Activated naive CD4-positive, alpha-beta T cell treated with Interleukin-2 at 50 U/mL for 16 hours (primary cell): ENCODE results near the gene MYG1.

Source experiments
- DNase-seq: peaks from one replicate; pipeline ENCODE4 v3.0.0-alpha.2; 2020

MYG1 gene

GRCh38 chr12:53299454-53300180 lies at the start of gene MYG1:
Gene MYG1, plus strand, starts transcription at chr12:53299695. Its CDS starts 43 bp downstream, at chr12:53299738.
- peak; percentile 85 for DNase-seq

GRCh38 chr12:53251477-53252348 lies 47.8 kb upstream of the MYG1 start:
- DNase-seq = peak; percentile 72

GRCh38 chr12:53252349-53252916 lies 47.1 kb upstream of the MYG1 start:
- DNase-seq = peak; percentile 19

- no peak for DNase-seq
These were observed 46.2 kb upstream of the MYG1 start for GRCh38 chr12:53253298-53253697.

- no peak for DNase-seq
These were observed 44.5 kb upstream of the MYG1 start for GRCh38 chr12:53254816-53255545.

- DNase-seq = no peak
These were observed 43.5 kb upstream of the MYG1 start for GRCh38 chr12:53255996-53256395.

GRCh38 chr12:53258541-53259539 lies 40.7 kb upstream of the MYG1 start:
- no peak for DNase-seq

GRCh38 chr12:53259891-53260290 lies 39.6 kb upstream of the MYG1 start:
- no peak for DNase-seq

- DNase-seq = no peak
These were observed 33.7 kb upstream of the MYG1 start for GRCh38 chr12:53265783-53266182.

GRCh38 chr12:53267306-53267998 lies 32.0 kb upstream of the MYG1 start:
- peak; percentile 43 for DNase-seq

GRCh38 chr12:53267999-53268629 lies 31.4 kb upstream of the MYG1 start, which contains the start of gene ESPL1:
Gene ESPL1, plus strand, starts transcription at chr12:53268299. Its CDS starts 468 bp downstream, at chr12:53268767.
- DNase-seq = peak; percentile 83

- DNase-seq = no peak
These were observed 30.6 kb upstream of the MYG1 start for GRCh38 chr12:53268630-53269562.

GRCh38 chr12:53274445-53274844 lies 25.1 kb upstream of the MYG1 start:
- DNase-seq = no peak

GRCh38 chr12:53276511-53276910 lies 23.0 kb upstream of the MYG1 start:
- no peak for DNase-seq

- DNase-seq = no peak
These were observed 21.5 kb upstream of the MYG1 start for GRCh38 chr12:53277981-53278380.

GRCh38 chr12:53279283-53279869 lies 20.1 kb upstream of the MYG1 start:
- no peak for DNase-seq

GRCh38 chr12:53279888-53280498 lies 19.5 kb upstream of the MYG1 start:
- DNase-seq = no peak

- DNase-seq = no peak
These were observed 13.0 kb upstream of the MYG1 start for GRCh38 chr12:53286448-53286847.
